HG03521 (cell line): ENCODE results near the gene SCN1A.
"Not testable (repeated sequence)": the region's sequence is repeated elsewhere in the genome, so short reads cannot be mapped to it uniquely, and the experiment has no call there.

ENCODE experiments used
- ATAC-seq: cut with Tn5 transposase; IDR thresholded peaks from one replicate; pipeline ENCODE4 v1.9.1; 2021; ENCODE audit warnings: mild to moderate bottlenecking, moderate library complexity; ENCODE audit not compliant: unreplicated experiment

Gene SCN1A

DNA sequence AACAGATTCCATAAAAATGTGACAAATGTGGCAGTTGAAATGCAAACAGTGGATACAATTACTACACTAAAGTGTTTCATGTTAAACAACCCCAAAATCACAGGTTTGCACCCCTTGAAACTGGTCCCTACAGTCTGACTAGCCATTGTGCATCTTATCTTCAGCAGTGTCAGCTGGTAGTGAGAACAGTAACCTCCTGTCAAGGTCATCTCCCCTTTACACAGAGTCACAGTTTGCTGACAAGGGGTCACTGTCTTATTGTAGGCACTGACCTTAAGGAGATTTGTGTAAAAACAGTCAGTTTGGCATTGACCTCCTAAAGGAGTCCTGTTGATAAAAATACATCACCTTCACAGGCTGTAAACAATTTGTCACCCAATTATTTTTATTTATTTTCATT lies 137.0 kb downstream of the SCN1A start:
- no peak for ATAC-seq

GRCh38 chr2:165989851-165990250 lies 138.0 kb downstream of the SCN1A start:
- ATAC-seq, result no peak

- no peak for ATAC-seq
These were observed 142.7 kb downstream of the SCN1A start for GRCh38 chr2:165985120-165985519.

- not testable (repeated sequence) for ATAC-seq
These were observed 155.7 kb downstream of the SCN1A start for GRCh38 chr2:165972161-165972560.

GRCh38 chr2:165970663-165971062 lies 157.2 kb downstream of the SCN1A start:
- no peak for ATAC-seq

DNA sequence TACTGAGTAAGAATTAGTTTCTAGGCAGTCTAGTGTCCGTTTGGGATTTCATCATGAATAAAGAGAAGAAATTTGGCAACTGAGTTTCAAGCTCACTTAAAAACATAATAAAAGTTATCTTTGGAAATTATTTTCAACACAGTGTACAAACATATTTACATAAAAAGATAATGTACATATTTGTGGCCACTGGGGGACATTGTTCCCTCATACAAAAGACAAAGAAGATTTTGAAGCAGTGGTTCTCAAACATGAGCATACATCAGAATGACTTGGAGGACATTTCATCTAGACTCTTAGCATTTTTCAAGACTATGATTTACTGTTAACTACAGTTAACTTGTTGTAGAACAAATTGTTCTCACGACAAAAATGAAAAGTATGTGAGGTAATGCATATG lies 158.6 kb downstream of the SCN1A start:
- ATAC-seq, result no peak

- no peak for ATAC-seq
These were observed 160.1 kb downstream of the SCN1A start for GRCh38 chr2:165967746-165968145.

DNA sequence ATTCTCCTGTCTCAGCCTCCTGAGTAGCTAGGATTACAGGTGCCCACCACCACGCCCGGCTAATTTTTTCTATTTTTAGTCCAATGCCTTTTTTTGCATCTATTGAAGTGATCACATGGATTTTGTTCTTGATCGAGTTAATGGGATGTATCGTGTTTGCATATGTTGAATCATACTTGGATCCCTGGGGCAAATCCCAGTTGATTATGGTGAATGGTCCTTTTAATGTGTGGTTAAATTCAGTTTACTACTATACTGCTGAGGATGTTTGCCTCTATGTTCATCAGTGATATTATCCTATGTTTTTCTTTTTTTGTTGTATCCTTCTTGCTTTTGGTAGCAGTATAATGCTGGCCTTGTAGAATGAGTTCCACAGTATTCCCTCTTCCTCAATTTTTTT lies 166.0 kb downstream of the SCN1A start:
- no peak for ATAC-seq

GRCh38 chr2:165959371-165959770 lies 168.4 kb downstream of the SCN1A start:
- no peak for ATAC-seq

DNA sequence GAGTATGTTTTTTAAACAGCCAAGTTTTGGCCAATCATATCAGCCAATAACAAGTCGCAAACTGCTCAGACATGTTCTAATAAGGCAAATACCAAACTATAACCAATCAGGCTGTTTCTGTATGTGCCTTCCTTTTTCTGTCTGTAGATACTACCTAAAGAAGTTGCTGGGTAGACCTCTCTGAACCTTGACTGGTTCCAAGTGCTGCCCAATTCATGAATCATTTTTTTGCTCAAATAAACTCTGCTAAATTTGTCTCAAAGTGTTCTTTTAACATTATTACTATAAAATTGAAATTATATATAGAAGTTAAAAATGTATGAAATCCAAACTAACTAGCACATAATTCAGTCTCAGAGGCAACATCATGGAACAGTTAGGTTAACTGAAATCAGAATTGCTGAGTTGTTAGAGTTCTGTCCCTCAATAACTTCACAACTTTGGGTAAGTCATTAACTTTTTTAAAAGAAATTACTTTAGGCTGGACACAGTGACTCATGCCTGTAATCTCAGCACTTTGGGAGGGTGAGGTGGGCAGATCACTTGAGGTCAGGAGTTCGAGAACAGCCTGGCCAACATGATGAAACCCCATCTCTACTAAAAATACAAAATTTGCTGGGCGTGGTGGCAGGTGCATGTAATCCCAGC lies 169.4 kb downstream of the SCN1A start:
- no peak for ATAC-seq

DNA sequence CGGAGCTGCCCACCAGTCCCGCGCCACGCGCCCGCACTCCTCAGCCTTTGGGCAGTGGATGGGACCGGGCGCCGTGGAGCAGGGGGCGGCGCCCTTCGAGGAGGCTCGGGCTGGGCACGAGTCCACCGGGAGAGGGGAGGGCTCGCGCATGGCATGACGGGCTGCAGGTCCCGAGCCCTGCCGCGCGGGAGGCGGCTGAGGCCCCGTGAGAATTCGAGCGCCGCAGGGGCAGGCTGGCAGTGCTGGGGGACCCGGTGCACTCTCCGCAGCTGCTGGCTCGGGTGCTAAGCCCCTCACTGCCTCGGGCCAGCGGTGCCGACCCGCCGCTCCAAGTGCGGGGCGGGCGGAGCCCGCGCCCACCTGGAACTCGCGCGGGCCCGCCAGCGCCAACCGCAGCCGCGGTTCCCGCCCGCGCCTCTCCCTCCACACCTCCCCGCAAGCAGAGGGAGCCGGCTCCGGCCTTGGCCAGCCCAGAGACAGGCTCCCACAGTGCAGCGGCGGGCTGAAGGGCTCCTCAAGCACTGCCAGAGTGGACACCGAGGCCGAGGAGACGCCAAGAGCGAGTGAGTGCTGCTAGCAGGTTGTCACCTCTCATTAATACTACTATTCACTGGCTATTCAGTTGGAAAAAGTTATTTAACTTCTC lies 170.7 kb downstream of the SCN1A start:
- ATAC-seq, result no peak

GRCh38 chr2:165953655-165954606 lies 173.9 kb downstream of the SCN1A start, which contains the start of gene TTC21B:
Gene TTC21B, minus strand, starts transcription at chr2:165953776. Its CDS starts 71 bp downstream, at chr2:165953705.
- peak; percentile 94 for ATAC-seq

DNA sequence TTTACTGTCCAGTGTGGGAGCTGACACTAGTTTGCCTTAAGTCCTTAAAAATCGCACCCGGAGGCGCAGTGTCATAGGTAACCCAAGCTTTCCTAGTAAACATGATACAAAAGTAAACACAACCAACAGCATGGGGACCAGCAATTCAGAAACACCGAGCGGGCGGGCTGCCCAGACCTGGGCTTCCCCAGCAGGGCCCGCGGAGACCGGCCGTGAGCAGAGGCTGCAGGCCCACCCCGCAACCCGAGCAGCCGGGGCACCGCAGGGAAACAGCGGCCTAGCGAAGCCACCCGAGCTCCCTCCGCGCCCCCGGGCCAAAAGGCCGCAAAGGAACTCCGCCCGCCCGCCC lies 174.5 kb downstream of the SCN1A start:
- peak; percentile 37 for ATAC-seq

DNA sequence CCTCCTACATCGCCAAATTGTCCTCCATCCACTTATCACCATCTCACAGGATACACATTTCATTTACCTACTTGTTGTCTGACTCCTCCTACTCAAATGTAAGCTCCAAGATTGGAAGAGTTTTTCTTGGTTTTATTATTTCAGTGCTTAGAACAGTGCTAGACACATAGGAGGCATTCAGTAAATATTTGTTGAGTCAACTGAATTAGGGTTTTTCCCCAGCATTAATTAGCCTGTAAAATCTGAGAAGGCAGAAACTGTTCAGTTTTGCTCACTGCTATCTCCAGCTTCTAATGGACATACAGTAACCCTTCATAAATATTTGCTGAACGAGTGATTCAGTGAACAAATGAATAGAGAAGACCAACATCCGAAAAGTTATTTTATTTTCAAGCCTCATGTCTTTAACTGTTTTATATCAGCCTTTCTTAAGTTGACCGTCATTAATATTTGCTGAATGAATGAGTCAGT lies 175.0 kb downstream of the SCN1A start:
- ATAC-seq, result no peak

DNA sequence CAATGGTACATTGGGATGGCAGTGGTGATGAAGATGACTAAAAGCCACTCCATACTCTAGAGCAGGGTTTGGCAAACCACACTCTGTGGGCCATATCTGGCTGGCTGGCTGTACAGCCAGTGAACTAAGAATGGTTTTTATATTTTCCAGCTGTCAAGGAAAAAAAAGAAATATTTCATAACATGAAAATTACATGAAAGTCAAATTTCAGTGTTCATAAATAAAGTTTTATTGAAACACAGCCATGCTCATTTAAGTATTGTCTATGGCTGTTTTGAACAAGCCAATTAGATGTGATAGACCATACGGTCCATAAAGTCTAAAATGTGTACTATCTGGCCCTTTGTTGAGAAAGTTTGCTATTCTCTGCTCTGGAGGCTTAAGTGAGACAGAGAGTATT lies 175.7 kb downstream of the SCN1A start:
- ATAC-seq, result no peak

DNA sequence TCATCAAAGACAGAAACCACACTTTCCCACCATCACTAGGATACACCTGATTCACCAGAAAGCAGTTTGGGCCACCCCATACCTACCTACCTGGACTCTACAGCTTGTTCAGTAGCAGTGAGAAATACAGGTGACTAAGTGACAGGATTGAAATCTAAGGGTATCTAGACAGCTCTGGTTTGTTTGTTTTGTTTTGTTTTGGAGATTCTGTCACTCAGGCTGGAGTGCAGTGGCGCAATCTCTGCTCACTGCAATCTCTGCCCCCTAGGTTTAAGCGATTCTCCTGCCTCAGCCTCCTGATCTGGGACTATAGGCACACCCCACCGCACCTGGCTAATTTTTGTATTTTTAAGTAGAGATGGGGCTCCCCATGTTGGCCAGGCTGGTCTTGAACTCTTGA lies 177.4 kb downstream of the SCN1A start:
- no peak for ATAC-seq

- ATAC-seq, result no peak
These were observed 186.0 kb downstream of the SCN1A start for GRCh38 chr2:165941827-165942226.

GRCh38 chr2:165938237-165938636 lies 189.6 kb downstream of the SCN1A start:
- ATAC-seq, result no peak
